Tibial nerve (tissue), 4 donors: ENCODE results near the gene CHMP1B. TPM values are rescaled to one million over a fixed set of nuclear protein-coding genes. Genes with fewer than 3 reads are reported as not detected.

Experiments used
- DNase-seq, 2 donors: peaks; one replicate each; pipeline ENCODE4 v3.0.0-alpha.2; 2019; ENCODE audit warnings: low spot score in 2 of 2
- H3K27ac ChIP-seq, 4 donors: fragments of 200-600 bp; sonication (generic) in 3 of 4; one replicate each; pipeline ENCODE4 v1.5.1; 2017 to 2019; ENCODE audit warnings: mild to moderate bottlenecking in 1 of 4
- H3K27me3 ChIP-seq, 2 donors: fragments of 200-600 bp; sonication (generic) in 1 of 2; one replicate each; pipeline versions ENCODE4 v1.5.1 to v1.6.0; 2017 to 2019
- H3K36me3 ChIP-seq, 3 donors: fragments of 200-600 bp; sonication (generic); one replicate each; pipeline ENCODE4 v1.5.1; 2018 to 2019
- H3K4me1 ChIP-seq, 4 donors: fragments of 200-600 bp; sonication (generic) in 3 of 4; one replicate each; pipeline ENCODE4 v1.5.1; 2017 to 2019
- H3K4me3 ChIP-seq, 4 donors: fragments of 200-600 bp; sonication (generic) in 3 of 4; one replicate each; pipeline ENCODE4 v1.5.1; 2017 to 2019; ENCODE audit warnings: mild to moderate bottlenecking in 1 of 4, moderate library complexity in 1 of 4
- H3K9me3 ChIP-seq, 4 donors: fragments of 200-600 bp; sonication (generic) in 3 of 4; one replicate each; pipeline ENCODE4 v1.5.1; 2017 to 2019
- EP300 ChIP-seq, 2 donors: sonication (generic); formaldehyde crosslinking; IDR thresholded peaks; one replicate each; pipeline ENCODE4 v1.6.1; 2017; ENCODE audit warnings: antibody characterized with exemption in 2 of 2, mild to moderate bottlenecking in 1 of 2
- POLR2A ChIP-seq, 2 donors: fragments of 450-650 bp; IDR thresholded peaks; one replicate each; pipeline ENCODE4 v1.6.1; 2017; ENCODE audit warnings: antibody characterized with exemption in 2 of 2, mild to moderate bottlenecking in 2 of 2, moderate library complexity in 2 of 2
- WGBS, 2 donors: methylation state at CpG; one replicate each; pipeline ENCODE4 v1.1.5; 2018; 5-methylcytosine and 5-hydroxymethylcytosine counted together
- total RNA-seq, 4 donors: library from RNA; depleted of rRNA; stranded (reverse); fragments of >200 nt; gene quantifications; one replicate each; pipeline ENCODE4 v1.1.0, GENCODE V29; 2016
- TF ChIP-seq, protein P1 (sequence below), 5 experiments: fragments of 200-600 bp in 3 of 5; fragments of 450-650 bp in 2 of 5; sonication (generic) in 3 of 5; IDR thresholded peaks; one replicate each; pipeline ENCODE4 v1.5.1; 2016 to 2019; ENCODE audit warnings: antibody characterized with exemption in 5 of 5, mild to moderate bottlenecking in 3 of 5, moderate library complexity in 2 of 5

The CHMP1B gene
- total RNA-seq, 4 donors from 2014 or later, result 31.2 to 49.8 (median 38.1) TPM

DNA sequence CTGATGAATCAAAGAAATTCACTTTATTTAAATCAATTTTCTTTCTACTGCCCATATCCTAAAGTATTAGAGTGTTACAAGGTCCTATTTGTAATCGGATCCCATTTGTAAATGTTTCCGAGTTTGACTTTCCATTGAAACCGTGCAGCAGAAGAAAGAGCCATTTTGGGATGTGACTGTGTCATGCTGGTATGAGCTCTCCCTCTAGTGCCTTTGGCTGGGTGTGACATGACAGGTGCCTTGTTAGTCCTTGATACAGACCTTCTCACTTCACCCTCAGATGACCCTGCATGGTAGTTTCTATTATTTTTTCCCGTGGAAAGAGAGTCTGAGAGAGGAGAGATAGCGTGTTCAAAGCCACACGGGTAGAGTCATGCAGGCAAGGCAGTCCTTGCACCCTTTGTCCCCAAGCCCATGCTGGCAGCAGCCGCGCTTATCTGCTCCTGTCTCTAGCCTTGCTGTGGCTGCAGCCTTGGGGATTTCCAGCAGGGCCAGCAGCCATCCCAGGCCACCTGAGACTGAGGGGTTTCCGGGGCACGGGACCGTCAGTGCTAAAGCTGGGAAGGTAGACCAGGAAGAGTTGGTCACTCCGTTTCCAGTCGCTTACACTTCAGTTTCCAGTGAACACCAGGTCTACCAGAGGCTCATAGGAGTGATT lies 21.4 kb downstream of the CHMP1B start:
- no peak for DNase-seq
- no peak overlapping the region for H3K4me3 ChIP-seq

GRCh38 chr18:11873670-11874340 lies 22.6 kb downstream of the CHMP1B start:
- TF ChIP-seq POLR2A (IDR thresholded peaks at IDR 0.05) (no peak), EP300 (IDR thresholded peaks at IDR 0.05) (no peak)
- TF ChIP-seq, protein P1, sequence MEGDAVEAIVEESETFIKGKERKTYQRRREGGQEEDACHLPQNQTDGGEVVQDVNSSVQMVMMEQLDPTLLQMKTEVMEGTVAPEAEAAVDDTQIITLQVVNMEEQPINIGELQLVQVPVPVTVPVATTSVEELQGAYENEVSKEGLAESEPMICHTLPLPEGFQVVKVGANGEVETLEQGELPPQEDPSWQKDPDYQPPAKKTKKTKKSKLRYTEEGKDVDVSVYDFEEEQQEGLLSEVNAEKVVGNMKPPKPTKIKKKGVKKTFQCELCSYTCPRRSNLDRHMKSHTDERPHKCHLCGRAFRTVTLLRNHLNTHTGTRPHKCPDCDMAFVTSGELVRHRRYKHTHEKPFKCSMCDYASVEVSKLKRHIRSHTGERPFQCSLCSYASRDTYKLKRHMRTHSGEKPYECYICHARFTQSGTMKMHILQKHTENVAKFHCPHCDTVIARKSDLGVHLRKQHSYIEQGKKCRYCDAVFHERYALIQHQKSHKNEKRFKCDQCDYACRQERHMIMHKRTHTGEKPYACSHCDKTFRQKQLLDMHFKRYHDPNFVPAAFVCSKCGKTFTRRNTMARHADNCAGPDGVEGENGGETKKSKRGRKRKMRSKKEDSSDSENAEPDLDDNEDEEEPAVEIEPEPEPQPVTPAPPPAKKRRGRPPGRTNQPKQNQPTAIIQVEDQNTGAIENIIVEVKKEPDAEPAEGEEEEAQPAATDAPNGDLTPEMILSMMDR (IDR thresholded peaks at IDR 0.05), result no peak
- 86 to 87% methylated on average over 12 to 15 of the region's 15 CpGs for WGBS, 2 donors
- Histone ChIP-seq H3K36me3 (peaks cover 0 to 69% (median 0%) of the 10 kb centered on the region in 3 donors), H3K4me3 (no peak overlapping the region), H3K27me3 (no peaks in the 10 kb centered on the region), H3K27ac (no peak overlapping the region), H3K9me3 (no peaks in the 10 kb centered on the region), H3K4me1 (no peaks in the 10 kb centered on the region)
- no peak for DNase-seq

More for the DNA sequence above, 21.4 kb downstream of the CHMP1B start:
- no peak overlapping the region for H3K27ac ChIP-seq
- WGBS, 2 donors, result 66 to 78% methylated on average over 13 of the region's 13 CpGs
- TF ChIP-seq EP300 (IDR thresholded peaks at IDR 0.05) (no peak), POLR2A (IDR thresholded peaks at IDR 0.05) (no peak)
- TF ChIP-seq, protein P1 (IDR thresholded peaks at IDR 0.05), result no peak
- peaks cover 0 to 62% (median 0%) of the 10 kb centered on the region in 3 donors for H3K36me3 ChIP-seq
- no peaks in the 10 kb centered on the region for H3K27me3 ChIP-seq
- H3K4me1 ChIP-seq, result no peaks in the 10 kb centered on the region
- no peaks in the 10 kb centered on the region for H3K9me3 ChIP-seq

GRCh38 chr18:11874676-11875075 lies 23.5 kb downstream of the CHMP1B start:
- Histone ChIP-seq H3K4me3 (no peak overlapping the region), H3K4me1 (no peaks in the 10 kb centered on the region), H3K27me3 (no peaks in the 10 kb centered on the region), H3K36me3 (peaks cover 0 to 68% (median 0%) of the 10 kb centered on the region in 3 donors), H3K27ac (no peak overlapping the region), H3K9me3 (no peaks in the 10 kb centered on the region)
- TF ChIP-seq, protein P1 (IDR thresholded peaks at IDR 0.05), result no peak
- no peak for TF ChIP-seq POLR2A (IDR thresholded peaks at IDR 0.05)
- TF ChIP-seq EP300 (IDR thresholded peaks at IDR 0.05), result no peak
- WGBS, 2 donors, result 80 to 87% methylated on average over 6 to 8 of the region's 8 CpGs
- no peak for DNase-seq

GRCh38 chr18:11877497-11878135 lies 26.4 kb downstream of the CHMP1B start:
- no peak for DNase-seq
- TF ChIP-seq POLR2A (IDR thresholded peaks at IDR 0.05), result no peak
- TF ChIP-seq EP300 (IDR thresholded peaks at IDR 0.05), result no peak
- TF ChIP-seq, protein P1 (IDR thresholded peaks at IDR 0.05), result no peak
- Histone ChIP-seq H3K4me1 (no peaks in the 10 kb centered on the region), H3K27ac (no peak overlapping the region), H3K27me3 (no peaks in the 10 kb centered on the region), H3K4me3 (no peak overlapping the region), H3K9me3 (no peaks in the 10 kb centered on the region), H3K36me3 (peaks cover 0 to 94% (median 0%) of the 10 kb centered on the region in 3 donors)
- 84 to 88% methylated on average over 10 of the region's 10 CpGs for WGBS, 2 donors
